ENCODE measurements around the gene SLC10A7.

GRCh38 chr4:146317783-146318182 is 204.0 kb downstream of the SLC10A7 start:
- TF ChIP-seq POLR2A (IDR thresholded peaks at IDR 0.05) (no peak), POLR2AphosphoS5 (IDR thresholded peaks at IDR 0.05) (no peak), CTCF (IDR thresholded peaks at IDR 0.05) (no peak), EP300 (IDR thresholded peaks at IDR 0.05) (no peak)
